ENCODE results near the gene MVB12B.
A peak's percentile ranks its signal among the peaks of the same experiment; 100 is the strongest.

Gene MVB12B

GRCh38 chr9:126386776-126387175, 60.1 kb downstream of the MVB12B start:
- no peak for DNase-seq (ENCODE audit: low read depth)

GRCh38 chr9:126388964-126389708, 62.5 kb downstream of the MVB12B start:
- no peak for DNase-seq (ENCODE audit: low read depth)

- DNase-seq (ENCODE audit: low read depth): no peak
These were observed 63.4 kb downstream of the MVB12B start for GRCh38 chr9:126389992-126390391.

GRCh38 chr9:126390923-126391322, 64.3 kb downstream of the MVB12B start:
- no peak for DNase-seq (ENCODE audit: low read depth)

GRCh38 chr9:126391713-126392661, 65.4 kb downstream of the MVB12B start:
- no peak for DNase-seq (ENCODE audit: low read depth)

DNA sequence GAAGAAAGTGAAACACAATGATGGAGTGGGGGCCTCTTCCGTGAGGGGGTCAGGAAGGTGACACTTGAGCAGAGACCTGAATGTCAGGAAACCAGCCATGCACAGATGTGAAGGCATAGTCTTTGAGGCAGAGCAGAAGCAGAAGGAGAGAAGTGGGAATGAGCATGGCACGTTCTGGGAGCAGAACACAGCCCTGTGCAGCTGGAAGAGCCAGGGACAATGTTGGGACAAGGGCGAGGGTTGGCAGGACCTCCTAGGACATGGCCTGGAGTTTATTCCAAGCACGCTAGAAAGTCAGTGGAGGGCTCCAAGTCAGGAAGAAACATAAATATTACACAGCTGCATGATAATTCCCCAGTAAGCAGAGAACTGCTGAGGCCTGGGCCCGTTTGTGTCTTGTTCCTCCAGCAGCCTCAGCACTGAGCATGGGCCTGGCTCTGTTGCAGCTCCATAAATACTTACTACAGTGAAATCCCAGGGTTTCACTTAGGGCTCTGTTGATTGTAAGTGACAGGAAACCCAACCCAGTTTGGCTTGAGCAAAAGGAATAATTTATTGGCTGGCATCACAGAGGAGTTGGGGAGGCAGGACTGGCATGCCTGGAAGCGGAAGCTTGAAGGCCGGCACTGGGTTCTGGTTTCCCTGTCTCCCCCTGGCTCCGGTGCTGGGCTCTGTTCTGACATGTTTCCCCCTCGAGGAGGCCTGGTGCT, 66.2 kb downstream of the MVB12B start:
- DNase-seq (ENCODE audit: low read depth): no peak

GRCh38 chr9:126393876-126394275, 67.2 kb downstream of the MVB12B start:
- no peak for DNase-seq (ENCODE audit: low read depth)

DNA sequence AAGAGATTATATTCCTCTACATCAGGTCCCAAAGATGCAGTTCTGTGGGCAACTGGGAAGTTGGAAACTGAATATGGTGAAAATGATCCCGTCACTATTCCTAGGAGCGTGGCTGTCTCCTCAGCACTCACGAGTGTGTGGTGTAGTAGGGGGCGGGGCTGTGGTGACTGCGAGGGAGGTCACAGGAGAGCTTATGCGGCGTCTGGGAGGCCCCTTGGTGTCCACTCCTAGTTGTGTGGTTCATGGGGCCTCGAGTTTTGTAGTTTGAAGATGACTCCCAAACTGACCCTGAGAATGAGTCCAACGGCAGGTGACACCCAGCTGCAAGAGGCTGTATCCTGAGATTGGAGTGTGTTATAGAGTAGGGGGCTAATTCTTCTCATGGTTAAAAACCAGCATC, 68.2 kb downstream of the MVB12B start:
- no peak for DNase-seq (ENCODE audit: low read depth)

DNA sequence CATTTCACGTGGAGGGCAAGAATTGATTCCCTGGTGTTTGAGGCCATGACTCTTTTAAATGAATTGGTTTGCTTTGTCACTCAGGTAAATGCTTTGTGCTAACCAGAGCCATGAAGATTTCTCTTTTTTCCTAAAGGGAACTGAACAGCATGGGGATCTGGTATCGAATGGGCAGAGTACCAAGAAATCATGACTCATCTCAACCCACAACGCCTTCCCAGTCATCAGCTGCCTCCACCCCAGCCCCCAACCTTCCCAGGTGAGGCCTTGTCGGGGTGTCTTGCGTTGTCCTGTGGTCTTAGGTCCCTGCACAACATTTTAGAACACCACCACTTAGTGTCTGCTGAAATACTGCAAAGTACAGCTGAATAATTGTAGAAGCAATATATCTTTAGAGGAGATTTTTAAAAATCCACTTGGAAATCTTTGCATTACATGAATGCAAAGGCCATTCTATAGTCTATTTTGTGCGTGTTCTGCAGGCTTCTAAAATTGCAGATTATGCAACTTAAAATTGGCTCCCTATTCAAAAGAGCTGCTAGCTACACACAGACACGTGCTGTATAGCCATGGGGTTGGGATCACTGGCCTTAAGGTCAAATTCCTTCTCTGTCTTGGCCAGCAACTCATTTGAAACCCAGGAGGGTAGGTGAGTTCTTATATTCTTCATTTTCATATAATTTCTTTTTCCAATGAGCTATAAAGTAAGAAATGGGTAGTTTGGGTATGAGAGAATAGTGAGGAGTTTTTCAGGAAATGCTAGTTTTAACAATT, 69.0 kb downstream of the MVB12B start:
- DNase-seq (ENCODE audit: low read depth): peak; percentile 33

GRCh38 chr9:126397056-126397455, 70.4 kb downstream of the MVB12B start:
- DNase-seq (ENCODE audit: low read depth): no peak

DNA sequence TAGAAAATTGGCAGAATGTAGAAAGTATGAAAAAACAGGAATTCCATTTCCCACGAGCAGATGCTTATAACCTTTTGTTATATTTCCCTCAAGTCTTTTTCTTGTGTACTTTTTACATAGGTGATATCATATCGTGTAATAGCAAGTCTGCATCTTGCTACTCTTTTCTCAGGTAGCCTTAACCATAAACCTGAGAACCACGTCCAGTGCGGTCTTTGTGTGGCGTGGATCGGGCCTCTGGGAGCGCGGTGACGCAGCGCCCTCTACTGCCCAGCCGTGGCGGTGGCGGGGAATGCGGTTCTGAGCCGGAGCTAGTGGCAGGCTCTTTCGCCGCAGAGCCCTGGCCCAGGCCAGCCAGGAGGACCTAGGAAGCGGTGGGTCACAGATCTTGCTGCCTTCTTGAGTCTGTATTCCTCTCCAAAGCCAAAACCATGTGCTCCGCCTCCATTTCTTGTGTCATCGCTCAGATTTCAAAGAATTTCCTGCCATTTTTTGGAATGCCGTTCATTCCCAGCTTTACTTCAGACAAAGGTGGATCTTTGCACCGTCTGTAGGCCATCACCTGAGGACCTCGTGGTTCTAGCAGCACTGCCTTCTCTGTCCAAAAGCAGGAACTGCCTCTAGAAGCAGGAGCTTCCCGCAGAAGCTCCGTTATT, 71.9 kb downstream of the MVB12B start:
- DNase-seq (ENCODE audit: low read depth): no peak

DNA sequence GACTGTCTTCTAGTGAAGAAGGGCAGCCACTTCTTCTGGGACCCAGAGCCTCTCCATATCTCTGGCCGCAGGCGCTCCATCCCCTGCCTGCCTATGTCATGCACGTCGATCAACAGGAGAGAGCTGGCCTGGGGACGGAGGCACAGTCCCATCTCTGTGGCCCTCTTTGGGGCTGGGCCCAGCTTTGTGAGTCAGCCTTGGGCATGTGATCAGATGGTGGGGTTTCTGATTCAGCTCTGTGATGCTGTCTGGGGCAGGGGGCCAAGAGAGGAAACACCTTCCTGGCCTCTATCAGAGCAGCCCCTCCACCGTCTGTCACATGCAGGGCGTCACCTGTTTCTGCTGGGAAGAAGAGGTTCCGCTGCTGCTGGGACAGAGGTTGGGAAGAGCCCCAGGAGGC, 72.6 kb downstream of the MVB12B start:
- no peak for DNase-seq (ENCODE audit: low read depth)

DNA sequence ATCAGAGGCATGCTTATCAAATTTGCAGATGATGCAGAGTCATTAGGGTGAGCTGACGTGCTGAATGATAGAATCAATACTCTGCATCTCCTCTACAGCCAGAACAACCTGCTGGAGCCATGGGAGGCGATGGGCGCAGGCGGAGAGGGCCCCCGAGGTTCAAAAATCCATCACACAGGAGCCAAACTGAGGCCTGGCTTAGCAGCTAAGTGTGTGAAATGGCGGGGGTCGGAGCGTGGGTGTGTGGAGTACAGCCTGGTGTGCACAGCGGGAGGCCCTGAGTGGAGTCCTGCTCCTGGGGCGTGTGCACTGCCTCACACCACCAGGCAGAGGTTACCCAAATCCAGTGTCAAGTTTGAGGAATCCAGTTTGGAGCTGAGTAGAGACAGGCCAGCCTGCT, 73.2 kb downstream of the MVB12B start:
- no peak for DNase-seq (ENCODE audit: low read depth)

DNA sequence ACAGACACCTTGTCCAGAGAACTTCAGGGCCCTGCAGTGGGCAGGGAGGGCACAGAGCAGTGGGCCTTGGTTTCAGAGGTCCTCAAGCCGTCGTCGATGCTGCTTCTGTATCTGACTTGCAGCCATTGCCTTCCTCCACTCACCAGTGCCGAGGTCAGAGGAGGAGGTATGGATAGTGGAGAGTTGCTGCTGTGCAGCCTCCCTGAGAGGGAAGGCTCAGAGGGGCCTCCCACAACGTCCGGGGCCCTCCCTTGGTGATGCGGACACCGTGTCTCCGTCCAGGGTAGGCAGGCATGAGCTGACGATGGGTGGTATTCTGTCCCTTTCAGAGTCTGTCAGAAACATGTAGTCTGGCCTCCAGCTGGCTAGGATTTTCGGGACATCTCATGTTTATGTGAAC, 73.9 kb downstream of the MVB12B start:
- no peak for DNase-seq (ENCODE audit: low read depth)

DNA sequence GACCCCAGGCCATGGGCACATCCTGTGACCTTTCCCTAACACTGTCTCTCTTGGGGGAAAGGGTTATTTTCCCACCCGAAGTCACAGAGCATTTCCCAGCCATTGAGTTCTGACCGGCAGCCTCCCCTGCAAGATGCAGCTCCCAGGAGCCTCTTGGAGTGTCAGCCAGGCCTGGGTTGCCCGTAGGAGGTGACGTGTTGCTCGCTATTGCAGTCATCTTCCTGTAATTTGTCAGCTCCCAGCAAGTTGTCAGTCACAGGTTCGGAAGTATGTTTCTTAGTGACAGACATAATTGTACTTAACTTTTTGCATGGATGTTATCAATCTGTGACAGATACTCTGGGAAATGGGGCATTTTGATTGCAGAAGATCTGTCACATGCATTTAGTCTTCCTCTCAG, 74.5 kb downstream of the MVB12B start:
- no peak for DNase-seq (ENCODE audit: low read depth)

DNA sequence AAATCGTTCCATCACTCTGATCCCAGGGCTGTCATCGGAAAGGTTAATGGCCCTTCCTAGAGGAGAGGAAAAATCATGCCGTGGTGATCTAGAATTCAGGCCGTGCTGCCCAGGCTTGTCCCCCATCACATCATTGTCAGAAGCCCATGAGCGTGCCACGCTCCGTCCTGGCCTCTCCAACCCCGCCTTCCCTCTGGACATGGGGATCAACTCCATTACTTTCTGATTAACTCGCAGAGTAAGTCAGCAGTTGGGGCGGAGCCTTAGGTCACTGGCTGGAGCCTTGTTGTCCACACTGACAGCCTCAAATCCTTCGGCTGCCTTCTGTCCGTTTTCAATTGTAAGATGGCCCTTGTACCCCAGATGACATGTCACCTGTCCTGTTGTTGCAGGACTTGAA, 75.0 kb downstream of the MVB12B start:
- DNase-seq (ENCODE audit: low read depth): no peak

DNA sequence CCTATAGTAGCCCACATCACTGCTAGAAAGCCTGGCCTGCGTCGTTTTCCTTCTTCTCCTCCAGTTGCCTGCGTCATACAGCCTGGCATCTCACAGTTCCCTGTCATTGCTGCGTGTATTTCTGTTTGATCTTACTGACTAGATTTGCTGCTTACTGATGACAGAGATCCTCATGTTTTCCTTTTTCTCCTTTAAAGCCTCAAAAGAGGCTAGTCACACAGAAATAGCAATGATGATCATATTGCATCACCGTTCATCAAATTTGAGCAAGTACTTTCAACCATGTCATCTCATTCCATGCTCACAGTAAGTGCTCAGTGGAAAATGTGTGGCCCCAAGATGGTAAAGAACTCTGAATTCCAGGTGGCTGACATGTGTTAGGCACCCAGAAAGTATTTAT, 76.8 kb downstream of the MVB12B start:
- no peak for DNase-seq (ENCODE audit: low read depth)

DNA sequence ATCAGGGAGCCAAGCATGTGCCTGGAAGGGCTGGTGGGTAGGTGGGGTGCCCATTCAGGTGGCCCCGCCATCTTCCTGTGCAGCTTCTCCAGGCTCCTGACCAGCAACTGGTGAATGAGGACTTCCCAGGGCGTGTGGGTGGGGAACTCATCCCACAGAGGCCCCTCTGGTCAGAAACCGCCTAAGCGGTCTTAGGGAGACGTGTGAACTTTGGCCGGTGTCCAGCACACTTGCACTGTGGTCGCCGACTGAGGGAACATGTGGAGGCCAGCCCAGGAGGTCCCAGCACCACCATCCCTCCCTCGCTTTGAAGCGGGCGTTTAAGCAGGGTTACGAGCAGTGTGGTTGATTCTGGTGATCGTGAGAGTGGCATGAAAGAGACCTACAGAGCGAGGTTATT, 77.8 kb downstream of the MVB12B start:
- no peak for DNase-seq (ENCODE audit: low read depth)

- no peak for DNase-seq (ENCODE audit: low read depth)
These were observed 79.5 kb downstream of the MVB12B start for GRCh38 chr9:126406075-126406667.

DNA sequence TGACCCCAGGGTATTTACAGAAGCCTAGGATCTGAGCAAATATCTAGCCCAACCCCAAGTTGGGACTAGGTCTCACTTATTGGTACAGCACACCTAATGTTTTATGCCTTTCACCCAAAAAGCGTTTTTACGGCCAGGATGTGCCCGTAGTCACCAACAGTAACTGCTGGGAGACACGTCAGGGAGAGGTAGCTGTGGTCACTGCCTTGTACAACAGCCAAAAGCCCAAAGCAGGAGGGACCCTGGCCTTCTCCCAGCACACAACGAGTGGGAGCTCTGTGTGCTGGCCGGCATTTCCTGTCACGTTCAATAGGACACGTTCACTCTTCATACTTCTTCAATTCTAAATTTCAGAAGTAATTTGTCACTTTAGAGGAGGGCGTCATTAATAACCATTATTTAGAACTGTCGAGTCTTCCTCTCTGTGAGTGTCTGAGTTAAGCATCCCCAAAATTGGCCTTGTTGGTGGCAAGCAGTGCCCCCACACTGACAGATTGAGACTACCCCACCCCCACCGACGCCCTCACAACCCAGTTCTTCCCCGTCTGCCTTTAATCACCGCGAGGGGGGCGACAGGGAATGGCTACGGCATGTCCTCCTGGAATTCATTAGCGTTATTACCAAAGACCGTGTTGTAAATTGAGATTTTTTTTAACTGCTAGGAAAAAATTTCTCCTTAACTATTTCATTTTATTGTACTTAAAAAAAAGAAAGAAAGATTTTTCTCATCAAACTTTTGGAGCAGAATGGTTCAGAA, 80.7 kb downstream of the MVB12B start:
- DNase-seq (ENCODE audit: low read depth): no peak
